GM18909 (cell line): ENCODE data around the gene PIP4K2A.
A peak's percentile ranks its signal among the peaks of the same experiment; 100 is the strongest.

Experiments
- ATAC-seq: cut with Tn5 transposase; IDR thresholded peaks from one replicate; pipeline ENCODE4 v1.9.1; 2021; ENCODE audit warnings: mild to moderate bottlenecking; ENCODE audit not compliant: unreplicated experiment, poor library complexity

Gene PIP4K2A

DNA sequence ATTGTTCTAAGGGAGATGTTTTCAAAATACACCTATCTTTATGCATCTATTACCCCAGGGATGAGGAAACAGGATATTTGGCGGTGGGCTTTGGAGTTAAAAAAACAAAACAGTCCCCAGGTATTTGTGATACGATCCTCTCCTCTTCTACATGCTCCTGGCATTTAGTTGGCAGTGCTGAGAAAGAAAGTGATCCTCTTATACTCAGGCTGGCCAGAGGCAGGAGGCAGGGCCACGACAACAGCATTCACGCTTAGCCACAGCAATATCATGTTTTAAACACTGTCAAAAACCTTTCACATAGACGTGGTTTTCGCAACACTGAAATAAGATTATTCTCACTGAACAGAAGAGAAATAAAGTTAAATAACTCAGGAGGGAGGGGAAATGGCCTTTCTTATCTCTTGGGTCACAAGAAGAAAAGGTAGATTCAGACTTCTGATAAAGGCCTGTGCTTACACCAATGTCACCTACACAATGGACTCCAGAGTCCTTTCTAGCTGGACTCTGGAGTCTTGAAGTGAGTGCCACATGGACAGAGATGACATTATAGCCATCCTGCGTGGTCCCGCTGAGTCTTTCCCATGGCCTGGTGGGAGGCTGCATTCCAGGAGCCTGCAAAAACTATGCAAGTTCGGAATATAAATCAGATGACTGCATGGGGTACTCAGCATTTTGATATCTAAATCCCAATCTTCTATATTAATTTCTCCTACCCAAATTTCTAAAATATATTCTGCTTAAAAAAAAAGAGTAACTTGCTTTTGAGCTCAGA, 88.7 kb downstream of the PIP4K2A start:
- ATAC-seq, result no peak

GRCh38 chr10:22624287-22624738, 90.1 kb downstream of the PIP4K2A start:
- no peak for ATAC-seq

DNA sequence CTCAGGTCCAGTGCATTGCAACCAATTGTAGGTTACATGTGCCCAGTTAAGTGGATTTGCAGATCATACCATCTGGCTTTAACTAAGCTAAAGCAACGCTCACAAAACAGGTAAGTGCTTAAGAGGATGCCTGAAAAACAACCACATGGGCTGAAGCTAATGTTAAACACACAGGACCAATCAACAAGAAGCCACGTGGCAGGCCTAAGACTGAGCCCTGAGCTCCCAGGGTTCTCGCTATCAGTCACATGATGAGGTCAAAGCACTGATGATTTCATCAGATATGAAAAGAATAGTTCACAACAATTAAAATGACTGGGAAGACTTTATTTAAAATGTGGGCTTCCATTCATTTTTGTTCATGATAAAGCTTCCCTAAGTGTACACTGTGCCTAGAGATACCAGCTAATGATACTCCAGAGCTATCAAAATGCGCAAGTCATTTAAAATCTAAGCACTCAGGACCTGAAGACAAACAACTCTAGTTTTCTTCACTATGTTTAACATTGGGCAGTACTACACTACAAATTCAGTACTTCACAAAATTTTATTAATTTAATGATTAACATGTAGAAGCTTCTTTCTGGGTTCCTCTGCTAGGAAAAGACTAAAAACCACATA, 90.6 kb downstream of the PIP4K2A start:
- no peak for ATAC-seq

GRCh38 chr10:22622242-22622806, 92.1 kb downstream of the PIP4K2A start:
- ATAC-seq, result no peak

- ATAC-seq, result no peak
These were observed 92.7 kb downstream of the PIP4K2A start for GRCh38 chr10:22621726-22622125.

- ATAC-seq, result no peak
These were observed 93.4 kb downstream of the PIP4K2A start for GRCh38 chr10:22620929-22621328.

- no peak for ATAC-seq
These were observed 94.1 kb downstream of the PIP4K2A start for GRCh38 chr10:22620140-22620857.

GRCh38 chr10:22619101-22619500, 95.3 kb downstream of the PIP4K2A start:
- ATAC-seq, result no peak

- no peak for ATAC-seq
These were observed 96.1 kb downstream of the PIP4K2A start for GRCh38 chr10:22618078-22618785.

- ATAC-seq, result no peak
These were observed 96.9 kb downstream of the PIP4K2A start for GRCh38 chr10:22617516-22617915.

DNA sequence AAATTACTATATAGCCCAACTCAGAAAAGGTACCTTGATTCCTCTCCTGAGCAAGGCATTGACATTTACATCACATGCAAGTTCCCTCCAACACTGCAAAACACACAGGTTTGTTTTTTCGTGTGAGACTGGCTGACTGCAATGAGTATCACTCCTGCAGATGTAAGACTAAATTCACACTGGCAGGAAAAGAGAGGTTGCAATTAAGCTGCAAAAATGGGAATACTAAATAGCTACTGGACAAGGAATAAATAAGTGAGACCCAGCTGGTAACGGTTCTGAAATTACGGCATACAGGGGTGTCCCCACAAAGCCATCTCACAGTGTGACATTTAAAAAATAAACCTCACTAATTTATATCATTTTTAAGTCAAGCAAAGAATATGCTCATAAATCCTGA, 97.3 kb downstream of the PIP4K2A start:
- no peak for ATAC-seq

DNA sequence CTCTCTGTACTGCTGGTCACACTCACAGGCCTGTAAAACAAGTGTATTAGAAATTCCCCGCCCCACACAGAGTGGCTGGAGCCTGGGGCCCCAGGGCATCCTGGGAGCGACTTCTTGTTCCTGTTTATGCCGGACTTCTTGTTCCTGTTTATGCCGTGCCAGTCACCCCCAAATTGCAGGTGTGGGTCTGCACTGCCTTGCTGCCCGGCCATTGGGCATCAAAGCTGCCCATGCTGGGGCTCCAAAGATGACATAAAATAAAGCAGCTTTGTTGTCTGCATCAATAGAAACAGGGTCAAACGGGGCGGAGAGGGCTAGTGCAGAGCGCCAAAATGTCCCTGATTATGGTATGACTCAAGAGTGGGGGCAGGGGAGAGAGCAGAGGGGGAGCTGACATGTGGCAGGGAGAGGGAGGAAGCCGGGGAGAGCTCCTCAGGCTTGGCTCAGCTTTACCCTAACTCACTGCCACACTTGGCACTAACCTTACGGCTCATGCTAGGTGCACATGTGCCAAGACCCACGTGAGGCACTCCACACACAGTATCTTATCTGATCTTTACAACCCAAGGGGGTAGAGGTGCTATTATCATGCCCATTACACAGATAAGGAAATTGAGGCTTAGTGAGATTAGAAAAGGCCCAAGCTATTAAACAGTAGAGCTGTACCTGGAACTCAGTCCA, 98.4 kb downstream of the PIP4K2A start:
- peak; percentile 81 for ATAC-seq

GRCh38 chr10:22615101-22615500, 99.3 kb downstream of the PIP4K2A start:
- ATAC-seq, result no peak

DNA sequence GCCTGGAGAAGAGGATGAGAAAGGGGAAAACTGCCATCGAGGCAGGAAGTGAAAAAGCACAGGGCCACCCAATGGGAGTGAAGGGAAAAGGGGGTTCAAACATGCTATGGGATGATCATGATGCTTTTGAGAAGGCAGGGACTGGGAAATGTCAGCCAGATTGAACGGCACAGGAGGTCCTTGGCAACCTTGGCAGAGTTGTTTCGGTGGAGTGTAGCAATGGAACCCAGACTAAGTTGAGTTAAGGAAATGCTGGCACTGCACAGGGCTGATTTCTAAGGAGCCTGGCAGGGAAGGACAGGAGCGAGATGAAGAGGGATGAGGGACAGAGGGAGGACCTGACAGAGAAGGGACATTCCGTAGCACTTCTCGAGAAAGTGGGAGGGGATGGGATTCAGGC, 101.4 kb downstream of the PIP4K2A start:
- no peak for ATAC-seq

- ATAC-seq, result no peak
These were observed 102.1 kb downstream of the PIP4K2A start for GRCh38 chr10:22612318-22612717.

- ATAC-seq, result peak; percentile 52
These were observed 102.8 kb downstream of the PIP4K2A start for GRCh38 chr10:22611425-22612115.

DNA sequence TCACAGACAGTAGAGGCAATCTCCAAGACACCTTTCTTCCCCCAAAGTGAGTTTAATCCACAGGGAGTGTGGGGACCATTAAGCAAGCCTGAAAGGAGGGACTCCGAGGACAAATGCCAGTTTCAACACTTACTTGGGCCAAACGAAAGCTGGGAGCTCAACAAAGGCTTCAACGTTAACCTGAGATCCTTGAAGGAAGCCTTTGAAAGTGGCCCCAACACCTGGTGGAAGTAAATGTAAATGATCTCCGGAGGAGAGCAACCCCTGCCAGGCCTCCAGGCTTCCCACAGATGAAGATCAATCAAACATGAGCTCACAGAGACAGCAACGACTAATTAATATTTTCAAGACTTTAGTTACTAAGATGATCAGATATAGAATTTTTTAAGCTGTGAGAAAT, 103.8 kb downstream of the PIP4K2A start:
- ATAC-seq, result no peak

DNA sequence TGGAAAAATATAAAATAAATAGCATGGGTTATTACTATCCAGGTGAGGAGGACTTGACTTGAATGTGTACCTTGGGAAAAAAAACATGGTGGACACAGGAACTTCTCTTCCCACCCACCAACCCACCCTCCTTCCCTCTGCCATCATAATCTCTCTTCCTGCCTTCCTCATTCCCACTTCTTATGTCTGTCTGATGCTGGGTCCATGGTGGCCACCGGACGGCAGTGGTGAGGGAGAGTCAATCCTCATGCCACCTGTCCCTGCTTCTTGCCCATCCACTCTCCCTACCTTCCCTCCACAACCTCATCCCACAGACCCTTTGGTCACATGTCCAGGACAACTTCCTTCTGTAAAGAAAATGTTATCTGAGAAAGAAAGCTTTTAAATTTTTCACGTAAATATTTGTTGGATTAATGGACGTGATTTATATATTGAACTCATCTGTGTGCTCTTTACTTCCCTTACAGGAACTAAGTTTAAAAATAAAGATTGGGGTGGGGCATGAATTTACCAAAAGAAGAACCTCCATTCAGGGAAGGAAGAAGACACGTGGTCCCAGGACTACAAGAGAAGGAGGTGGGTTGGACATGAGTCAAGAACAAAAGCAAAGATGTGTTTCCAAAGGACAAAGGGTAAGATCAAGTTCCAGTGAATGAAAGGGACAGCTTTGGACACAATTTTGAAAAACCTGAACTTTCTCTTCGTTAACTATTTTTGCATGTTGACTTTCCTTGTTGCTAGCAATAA, 104.5 kb downstream of the PIP4K2A start:
- no peak for ATAC-seq

DNA sequence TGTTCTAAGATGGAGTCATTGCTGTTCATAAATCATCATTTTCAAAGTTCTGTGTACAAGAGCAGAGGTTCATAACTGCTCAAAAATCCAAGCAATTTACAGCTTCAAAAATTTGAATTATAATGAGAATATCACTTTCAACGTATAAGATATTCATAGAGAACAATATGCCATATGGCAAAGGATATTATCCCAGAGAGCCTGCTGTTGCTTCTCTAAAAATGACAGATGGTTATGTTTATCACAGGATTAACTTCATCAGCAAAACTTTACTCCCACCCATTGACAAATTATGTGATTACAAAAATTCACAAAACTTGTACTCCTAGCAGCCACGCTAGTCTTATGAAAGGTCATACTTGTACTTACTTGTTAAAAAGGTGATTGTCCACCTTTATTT, 105.1 kb downstream of the PIP4K2A start:
- ATAC-seq, result no peak
